ENCODE results near the gene TPGS2. TPM values are rescaled to one million over a fixed set of nuclear protein-coding genes. Genes with fewer than 3 reads are reported as not detected.
"Not testable (repeated sequence)": the region's sequence is repeated elsewhere in the genome, so short reads cannot be mapped to it uniquely, and the experiment has no call there.

TPGS2 gene
- total RNA-seq, 1 donor from 2014 or later, result 167 TPM

DNA sequence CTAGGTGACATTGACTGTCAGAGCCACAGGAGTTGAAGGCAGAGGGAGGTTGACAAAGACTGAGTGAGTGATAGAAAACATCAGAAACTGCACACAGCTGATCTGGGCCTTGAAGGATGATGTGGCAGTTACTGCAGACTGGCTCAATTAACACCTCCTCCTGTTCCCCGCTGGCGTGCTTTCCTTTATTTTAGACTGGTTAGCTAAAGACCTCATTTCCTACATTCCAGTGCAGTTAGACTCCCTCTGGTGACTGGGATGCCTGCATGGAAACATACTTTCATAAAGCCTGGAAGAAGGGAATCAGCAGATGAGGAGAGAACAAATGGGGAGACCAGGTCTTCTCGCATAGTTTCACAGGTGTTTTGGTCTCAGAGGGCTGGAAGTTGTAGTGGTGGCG, 7.1 kb downstream of the TPGS2 start:
- no peak for DNase-seq (ENCODE audit: low read depth)

DNA sequence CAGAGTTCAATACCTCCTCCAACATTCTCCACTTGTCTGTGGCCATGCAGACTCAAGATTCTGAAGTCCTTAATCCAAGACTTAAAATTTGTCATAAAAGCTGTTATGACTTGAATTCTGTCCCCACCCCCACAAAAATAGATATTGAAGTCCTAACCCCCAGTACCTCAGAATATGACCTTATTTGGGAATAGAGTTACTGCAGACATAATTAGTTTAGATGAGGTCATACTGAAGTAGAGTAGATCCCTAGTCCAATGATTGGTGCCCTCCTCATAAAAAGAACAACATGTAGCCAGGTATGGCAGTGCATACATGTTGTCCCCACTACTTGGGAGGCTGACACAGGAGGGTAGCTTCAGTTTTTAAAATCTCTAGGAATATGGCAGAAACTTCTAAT, 9.2 kb downstream of the TPGS2 start:
- DNase-seq (ENCODE audit: low read depth), result no peak

DNA sequence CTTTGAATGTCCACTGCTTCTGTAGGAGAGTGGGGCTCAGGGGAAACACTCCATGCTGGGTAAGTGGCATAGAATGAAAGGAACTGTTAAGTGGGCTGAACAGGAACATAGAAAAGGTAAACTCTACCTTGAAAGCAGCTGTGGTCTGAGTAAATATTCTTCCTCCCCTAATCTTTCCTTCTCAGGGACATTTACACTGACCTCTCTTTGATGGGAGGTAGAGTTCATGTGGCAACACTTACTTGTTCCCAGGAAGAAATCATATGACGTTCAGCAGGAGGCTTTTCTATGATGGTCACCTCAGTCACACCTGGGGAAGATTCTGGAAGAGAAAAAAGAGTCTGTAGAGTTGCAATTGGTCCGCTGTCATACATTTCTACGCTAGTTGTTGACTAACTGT, 10.2 kb downstream of the TPGS2 start:
- DNase-seq (ENCODE audit: low read depth), result no peak

DNA sequence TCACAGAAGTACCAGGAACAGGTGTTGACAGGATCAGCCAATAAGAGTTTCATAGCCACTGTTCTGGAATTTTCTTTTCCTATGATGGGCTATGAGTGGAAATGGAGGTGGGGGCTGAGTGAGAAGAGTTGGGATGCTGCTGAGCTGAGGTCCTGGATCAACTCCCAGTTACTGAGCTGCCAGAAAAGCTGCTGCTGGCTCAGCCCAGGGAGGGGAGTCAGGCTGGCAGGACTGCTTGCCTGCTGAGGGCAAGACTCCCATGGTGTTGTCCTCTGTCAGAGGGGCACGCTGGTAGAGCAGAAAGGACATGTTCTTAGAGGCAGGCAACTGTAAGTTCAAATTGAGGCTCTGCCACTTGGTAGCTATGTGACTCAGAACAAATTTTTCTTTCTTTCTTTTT, 11.8 kb downstream of the TPGS2 start:
- DNase-seq (ENCODE audit: low read depth), result no peak

DNA sequence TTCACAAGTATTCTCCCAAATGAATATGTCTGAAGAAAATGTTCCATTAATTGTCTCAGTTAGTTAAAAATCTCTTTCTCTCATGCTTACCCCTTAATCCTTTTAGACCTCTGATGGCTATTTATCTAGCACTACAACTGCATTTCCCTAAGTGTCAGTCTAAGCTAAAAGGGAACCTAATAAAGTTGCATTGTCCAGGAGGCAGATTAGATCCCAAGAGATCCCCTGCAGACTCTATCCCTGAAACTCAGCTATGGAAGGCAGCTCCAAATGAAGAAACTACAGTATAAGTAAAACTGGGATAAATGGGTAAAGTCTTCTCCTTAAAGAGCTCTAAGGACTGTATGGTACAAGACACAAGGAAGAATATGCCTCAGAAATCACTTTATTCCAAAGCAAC, 12.7 kb downstream of the TPGS2 start:
- DNase-seq (ENCODE audit: low read depth), result not testable (repeated sequence)

GRCh38 chr18:36814994-36815393, 13.8 kb downstream of the TPGS2 start:
- DNase-seq (ENCODE audit: low read depth), result no peak

- no peak for DNase-seq (ENCODE audit: low read depth)
Observed at GRCh38 chr18:36813824-36814223, 15.0 kb downstream of the TPGS2 start.

- DNase-seq (ENCODE audit: low read depth), result no peak
Observed at GRCh38 chr18:36813101-36813775, 15.6 kb downstream of the TPGS2 start.

GRCh38 chr18:36812678-36813077, 16.1 kb downstream of the TPGS2 start:
- no peak for DNase-seq (ENCODE audit: low read depth)

- DNase-seq (ENCODE audit: low read depth), result no peak
Observed at GRCh38 chr18:36811955-36812354, 16.8 kb downstream of the TPGS2 start.

DNA sequence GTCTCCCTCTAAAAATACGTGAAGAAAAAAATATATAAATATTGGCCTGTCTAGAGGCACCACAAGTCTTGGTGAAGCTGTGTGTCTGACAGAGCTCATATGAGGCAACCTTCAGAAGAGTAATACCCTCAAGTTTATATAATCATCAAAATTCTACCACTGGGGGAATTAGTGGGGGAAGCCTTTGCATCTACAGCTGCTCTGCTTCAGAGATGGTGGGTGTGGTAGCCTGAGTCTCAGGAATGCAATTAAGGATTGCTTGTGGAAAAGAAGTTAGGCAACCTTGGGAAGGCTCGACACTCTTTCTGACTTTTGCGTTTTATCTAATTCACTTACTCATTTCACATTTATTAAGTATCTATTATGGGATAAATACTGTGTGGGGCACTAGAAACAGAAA, 17.4 kb downstream of the TPGS2 start:
- peak; percentile 26 for DNase-seq (ENCODE audit: low read depth)

GRCh38 chr18:36809590-36810381, 19.0 kb downstream of the TPGS2 start:
- peak; percentile 72 for DNase-seq (ENCODE audit: low read depth)

DNA sequence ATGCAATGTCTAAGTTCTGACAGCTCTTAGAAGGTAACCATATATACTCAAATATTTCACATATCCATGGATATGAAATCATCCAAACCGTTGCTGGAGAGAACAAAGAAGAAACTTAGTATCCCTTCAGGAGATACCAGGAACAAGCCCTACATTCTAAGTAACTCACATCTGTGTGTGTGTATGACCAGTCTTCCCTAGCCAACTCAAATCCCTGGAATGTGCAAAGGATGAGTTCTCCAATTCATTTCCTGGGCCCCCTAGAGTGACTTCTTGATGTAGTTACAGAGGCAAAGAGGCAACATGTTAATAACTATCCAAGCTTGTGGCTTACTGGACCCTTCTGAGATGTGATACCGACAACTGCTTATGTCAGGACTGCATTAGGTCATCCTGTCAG, 20.1 kb downstream of the TPGS2 start:
- no peak for DNase-seq (ENCODE audit: low read depth)

DNA sequence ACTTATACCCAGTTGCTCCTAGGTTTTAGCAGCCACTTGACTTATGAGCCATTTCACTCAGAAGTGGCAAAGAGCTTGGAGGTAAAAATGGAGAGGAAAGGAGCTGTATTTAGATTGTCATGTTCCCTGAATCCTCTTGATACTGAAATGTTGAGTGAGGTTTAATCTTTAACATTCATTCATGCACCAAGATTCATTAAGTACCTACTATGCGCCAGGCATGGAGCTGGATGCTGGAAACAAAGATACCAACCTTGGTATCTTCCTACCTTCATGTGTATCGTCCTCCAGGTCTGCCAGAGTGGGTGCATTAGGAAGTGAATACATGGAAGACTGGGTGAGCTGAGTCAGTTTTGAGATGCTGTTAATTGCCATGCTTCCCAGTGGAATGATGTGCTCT, 23.7 kb downstream of the TPGS2 start:
- no peak for DNase-seq (ENCODE audit: low read depth)

DNA sequence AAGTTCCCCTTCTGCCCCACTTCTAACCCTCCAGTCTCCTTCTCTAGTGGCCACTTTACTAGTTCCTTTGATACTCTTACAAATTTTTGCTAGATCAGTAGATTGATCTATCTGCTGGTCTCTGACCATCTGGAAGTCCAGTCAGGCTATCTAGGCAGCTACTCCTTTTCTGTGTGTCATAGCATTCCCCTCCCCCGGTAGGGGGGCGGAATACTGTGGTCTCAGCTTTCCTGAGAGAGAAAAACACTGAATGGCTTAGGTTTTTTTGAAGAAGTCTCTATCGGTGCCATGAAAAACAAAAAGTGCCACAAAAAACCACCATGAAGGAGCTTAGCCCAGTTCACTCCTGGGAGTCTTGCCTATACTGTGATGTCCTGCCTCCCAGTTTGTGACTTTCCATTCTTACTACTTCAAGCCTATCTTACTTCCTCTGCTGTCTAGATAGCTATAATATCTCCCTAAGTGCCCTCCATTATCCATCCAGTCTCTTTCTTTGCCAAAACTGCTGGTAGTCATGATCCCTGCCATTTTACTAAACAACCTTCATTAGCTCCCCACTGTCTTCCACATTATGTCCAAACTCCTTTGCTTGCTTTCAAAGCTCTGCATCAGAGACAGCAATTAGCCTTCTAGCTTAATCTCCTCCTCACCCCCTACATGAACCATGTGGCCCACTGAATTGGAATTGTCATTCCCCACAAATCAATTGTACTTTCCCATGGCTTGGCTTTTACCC, 29.9 kb downstream of the TPGS2 start:
- no peak for DNase-seq (ENCODE audit: low read depth)

DNA sequence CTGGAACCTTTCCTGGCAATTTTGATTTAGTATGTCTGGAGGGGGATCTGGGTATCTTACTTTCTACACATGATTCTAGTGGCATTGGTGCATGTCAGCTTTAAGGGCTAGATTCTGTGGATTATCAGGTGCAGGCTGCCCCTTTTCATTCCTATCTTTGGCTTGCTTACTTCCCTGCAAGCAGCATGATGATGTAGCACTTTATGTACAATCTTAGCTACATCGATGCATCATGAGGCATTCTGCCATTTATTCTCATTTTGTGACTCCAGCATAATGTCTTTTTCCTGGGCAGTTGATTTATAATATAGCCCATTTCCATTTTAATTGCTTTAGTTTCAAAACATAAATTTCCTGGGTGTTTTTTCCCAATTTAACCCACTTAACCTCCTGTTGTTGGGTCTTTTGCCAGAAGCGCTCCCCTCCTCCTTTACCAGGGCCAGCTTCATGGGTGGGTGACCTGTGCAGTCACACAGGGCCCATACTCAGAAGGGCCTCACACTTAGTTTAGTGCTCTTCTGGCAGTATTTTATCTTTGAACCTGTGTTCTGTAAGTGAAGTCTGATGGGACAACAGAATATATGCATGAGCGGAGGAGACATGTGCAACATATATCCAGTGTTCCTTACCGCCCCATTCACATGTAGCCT, 36.0 kb downstream of the TPGS2 start:
- DNase-seq (ENCODE audit: low read depth), result no peak

DNA sequence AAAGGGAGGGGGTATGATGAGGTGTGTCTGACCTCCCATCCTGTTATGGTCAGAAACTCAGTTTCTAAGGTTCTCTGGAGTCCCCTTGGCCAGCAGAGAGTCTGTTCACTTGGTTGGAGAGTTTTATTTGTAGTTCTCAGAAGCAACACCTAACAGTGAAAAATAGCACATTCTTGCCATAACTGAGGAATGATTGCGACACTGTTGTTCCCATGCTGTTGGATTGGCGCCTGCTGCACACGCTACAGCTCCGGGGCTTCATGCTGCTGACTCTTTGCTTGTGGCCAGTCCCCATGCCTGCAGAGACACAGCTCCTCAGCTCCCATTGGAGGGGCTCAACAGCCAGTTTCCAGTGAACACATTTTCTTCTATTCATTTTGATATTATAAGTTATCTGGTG, 42.1 kb downstream of the TPGS2 start:
- peak; percentile 96 for DNase-seq (ENCODE audit: low read depth)

DNA sequence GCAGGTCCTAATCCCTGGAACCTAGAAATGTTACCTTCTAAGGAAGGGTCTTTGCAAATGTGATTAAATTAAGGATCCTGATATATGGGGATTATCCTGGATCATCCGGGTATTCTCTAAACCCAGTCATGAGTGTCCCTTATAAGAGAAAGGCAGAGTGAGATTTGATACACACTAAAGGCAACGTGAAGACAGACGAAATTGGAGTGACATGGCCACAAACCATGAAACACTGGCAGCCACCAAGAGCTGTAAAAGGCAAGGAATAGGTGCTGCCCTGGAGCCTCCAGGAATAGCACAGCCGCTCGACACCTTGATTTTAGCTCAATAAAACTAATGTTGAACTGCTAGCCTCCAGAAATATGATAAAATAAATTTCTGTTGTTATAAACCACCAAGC, 45.0 kb downstream of the TPGS2 start:
- no peak for DNase-seq (ENCODE audit: low read depth)

DNA sequence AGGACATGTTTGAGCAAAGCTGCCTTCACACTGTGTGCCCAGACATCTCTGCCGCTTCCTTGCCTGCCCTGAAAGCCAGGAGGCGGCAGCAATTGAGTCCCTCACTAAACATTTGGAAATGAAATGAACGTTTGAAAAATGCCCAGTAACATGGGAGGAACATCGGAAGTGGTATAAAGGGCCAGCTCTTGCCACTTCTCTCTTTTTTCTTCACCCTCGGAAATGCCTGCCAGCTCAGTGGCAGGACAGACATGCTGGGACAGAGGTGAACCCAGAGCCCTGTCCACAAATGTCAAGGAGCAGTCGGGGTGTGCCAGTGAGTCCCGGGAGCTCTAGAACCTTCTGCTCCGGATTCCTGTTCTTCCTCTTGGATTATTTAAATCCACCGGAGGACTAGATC, 46.1 kb downstream of the TPGS2 start:
- DNase-seq (ENCODE audit: low read depth), result no peak

GRCh38 chr18:36780748-36781147, 48.1 kb downstream of the TPGS2 start:
- no peak for DNase-seq (ENCODE audit: low read depth)

DNA sequence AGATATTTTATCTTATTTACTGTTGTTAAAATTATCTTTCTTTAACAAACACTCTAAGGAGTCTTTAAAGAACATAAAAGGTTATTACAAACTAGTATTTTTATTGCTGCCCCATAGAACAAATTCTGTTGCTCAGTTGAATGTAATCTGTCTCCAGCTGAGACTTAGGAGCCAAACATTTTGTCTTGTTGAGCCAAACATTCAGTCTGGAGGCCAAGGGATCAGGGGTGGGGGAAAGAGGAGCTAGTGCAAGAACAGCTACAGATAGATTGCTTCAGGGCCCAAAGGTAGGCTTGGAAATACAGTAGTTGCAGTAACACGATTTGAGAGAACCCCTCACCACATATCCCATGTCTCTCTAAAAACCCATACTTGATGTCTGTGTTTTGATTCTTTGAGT, 51.2 kb downstream of the TPGS2 start:
- no peak for DNase-seq (ENCODE audit: low read depth)

GRCh38 chr18:36776650-36777049, 52.2 kb downstream of the TPGS2 start:
- no peak for DNase-seq (ENCODE audit: low read depth)

Measured in renal cortical epithelial cell (primary cell).